Astrocyte (in vitro differentiated cells and primary cell): ENCODE data around the gene NUMA1.

Experiments
- EZH2 ChIP-seq: IDR thresholded peaks from 2 replicates; pipeline ENCODE4 v1.6.1; 2012; ENCODE audit warnings: mild to moderate bottlenecking, low read length, inconsistent platforms; ENCODE audit not compliant: insufficient read depth
- TF ChIP-seq, protein P1 (sequence below): IDR thresholded peaks from 2 replicates; pipeline ENCODE4 v1.5.1; 2011; ENCODE audit warnings: low read depth, mild to moderate bottlenecking, inconsistent platforms, low read length, moderate library complexity; ENCODE audit not compliant: insufficient read depth

DNA sequence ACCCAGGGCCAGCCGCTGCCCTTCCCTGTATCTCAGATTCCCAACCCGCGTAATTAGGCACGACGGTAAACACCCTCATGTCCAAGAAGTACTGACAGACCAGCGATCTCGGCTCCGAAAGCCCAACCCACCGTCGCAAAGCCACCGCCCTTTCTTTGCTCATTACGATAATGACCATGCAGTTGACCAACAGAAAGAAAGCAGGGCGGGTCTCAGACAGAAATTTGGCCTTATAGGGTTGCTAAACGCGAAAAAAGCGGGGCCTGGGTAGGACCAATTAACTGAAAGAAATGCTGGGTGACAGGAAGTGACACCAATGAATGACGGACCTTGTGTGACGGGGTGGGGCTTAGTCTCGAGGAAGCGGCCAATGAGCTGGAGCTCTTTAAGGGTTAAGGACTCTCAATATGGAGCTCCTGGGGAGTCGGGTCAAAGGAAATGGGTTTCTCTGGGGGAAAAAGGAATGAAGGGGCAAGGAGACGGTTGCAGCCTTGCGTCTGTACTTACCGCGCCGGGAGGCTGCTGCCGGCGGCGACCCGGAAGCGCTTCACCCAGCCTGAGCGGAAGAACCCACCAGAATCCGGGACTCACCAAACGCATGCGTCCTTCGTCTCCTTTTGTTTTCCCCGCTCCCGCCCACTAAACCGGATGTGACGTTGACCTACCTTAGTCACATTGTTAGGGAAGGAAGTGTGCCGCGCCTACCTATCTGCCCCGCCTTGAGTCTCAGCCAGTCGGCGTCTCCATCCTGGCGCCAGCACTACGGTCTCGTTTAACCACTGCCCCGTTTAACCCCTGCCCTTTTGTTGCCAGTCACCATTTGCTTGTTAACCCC lies 32.0 kb upstream of the NUMA1 start, which contains the start of gene ANAPC15:
- TF ChIP-seq, protein P1, sequence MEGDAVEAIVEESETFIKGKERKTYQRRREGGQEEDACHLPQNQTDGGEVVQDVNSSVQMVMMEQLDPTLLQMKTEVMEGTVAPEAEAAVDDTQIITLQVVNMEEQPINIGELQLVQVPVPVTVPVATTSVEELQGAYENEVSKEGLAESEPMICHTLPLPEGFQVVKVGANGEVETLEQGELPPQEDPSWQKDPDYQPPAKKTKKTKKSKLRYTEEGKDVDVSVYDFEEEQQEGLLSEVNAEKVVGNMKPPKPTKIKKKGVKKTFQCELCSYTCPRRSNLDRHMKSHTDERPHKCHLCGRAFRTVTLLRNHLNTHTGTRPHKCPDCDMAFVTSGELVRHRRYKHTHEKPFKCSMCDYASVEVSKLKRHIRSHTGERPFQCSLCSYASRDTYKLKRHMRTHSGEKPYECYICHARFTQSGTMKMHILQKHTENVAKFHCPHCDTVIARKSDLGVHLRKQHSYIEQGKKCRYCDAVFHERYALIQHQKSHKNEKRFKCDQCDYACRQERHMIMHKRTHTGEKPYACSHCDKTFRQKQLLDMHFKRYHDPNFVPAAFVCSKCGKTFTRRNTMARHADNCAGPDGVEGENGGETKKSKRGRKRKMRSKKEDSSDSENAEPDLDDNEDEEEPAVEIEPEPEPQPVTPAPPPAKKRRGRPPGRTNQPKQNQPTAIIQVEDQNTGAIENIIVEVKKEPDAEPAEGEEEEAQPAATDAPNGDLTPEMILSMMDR = no peak
- no peak for TF ChIP-seq EZH2
